8988T (cell line): ENCODE measurements around the gene PRCC.
A peak's percentile ranks its signal among the peaks of the same experiment; 100 is the strongest.

Experiments
- DNase-seq: peaks from one replicate; pipeline ENCODE4 v3.0.0; 2011

Gene PRCC

GRCh38 chr1:156767101-156767878 lies at the start of gene PRCC:
Gene PRCC, plus strand, starts transcription at chr1:156767535. Its CDS starts 237 bp downstream, at chr1:156767772.
- peak; percentile 54 for DNase-seq

GRCh38 chr1:156721131-156721530 lies 46.2 kb upstream of the PRCC start:
- DNase-seq = no peak

GRCh38 chr1:156721535-156721934 lies 45.8 kb upstream of the PRCC start:
- no peak for DNase-seq

- DNase-seq = peak; percentile 66
These were observed 41.6 kb upstream of the PRCC start for GRCh38 chr1:156725683-156726280.

- DNase-seq = no peak
These were observed 40.6 kb upstream of the PRCC start for GRCh38 chr1:156726549-156727226.

- DNase-seq = no peak
These were observed 39.8 kb upstream of the PRCC start for GRCh38 chr1:156727492-156727891.

- DNase-seq = no peak
These were observed 39.3 kb upstream of the PRCC start, which contains the start of gene METTL25B for GRCh38 chr1:156727926-156728598. Gene METTL25B, plus strand, starts transcription at chr1:156728469. Its CDS starts 636 bp downstream, at chr1:156729105.

GRCh38 chr1:156728599-156729462 lies 38.5 kb upstream of the PRCC start, which contains the start of gene ISG20L2:
Gene ISG20L2, minus strand, starts transcription at chr1:156728766. Its CDS starts 1,114 bp downstream, at chr1:156727652.
- peak; percentile 65 for DNase-seq

- no peak for DNase-seq
These were observed 33.2 kb upstream of the PRCC start for GRCh38 chr1:156733989-156734584.

GRCh38 chr1:156738407-156738806 lies 28.9 kb upstream of the PRCC start:
- DNase-seq = no peak

GRCh38 chr1:156738916-156739315 lies 28.4 kb upstream of the PRCC start:
- DNase-seq = no peak

- DNase-seq = no peak
These were observed 27.0 kb upstream of the PRCC start for GRCh38 chr1:156740237-156740740.

- peak; percentile 79 for DNase-seq
These were observed 26.4 kb upstream of the PRCC start, which contains the start of gene MRPL24 for GRCh38 chr1:156740741-156741480. Gene MRPL24, minus strand, starts transcription at chr1:156741088. Its CDS starts 2,384 bp downstream, at chr1:156738704.

GRCh38 chr1:156741481-156741983 lies 25.8 kb upstream of the PRCC start:
- DNase-seq = no peak

GRCh38 chr1:156742017-156742416 lies 25.3 kb upstream of the PRCC start:
- no peak for DNase-seq

- no peak for DNase-seq
These were observed 24.5 kb upstream of the PRCC start for GRCh38 chr1:156742801-156743200.

GRCh38 chr1:156743367-156744302 lies 23.7 kb upstream of the PRCC start:
- no peak for DNase-seq

- DNase-seq = no peak
These were observed 23.0 kb upstream of the PRCC start for GRCh38 chr1:156744344-156744743.

GRCh38 chr1:156744786-156745419 lies 22.4 kb upstream of the PRCC start:
- no peak for DNase-seq
